ENCODE measurements around the gene PDCD1. TPM values are rescaled to one million over a fixed set of nuclear protein-coding genes. Genes with fewer than 3 reads are reported as not detected.

The PDCD1 gene
- total and polyA plus RNA-seq, 10 of the 15 experiments (the other 5 are each of a cell fraction or from before 2014, with no cell fraction given), result 0.62 to 6.4 (median 2.9) TPM; not detected in 2

- TF ChIP-seq USF1 (IDR thresholded peaks at IDR 0.05; ENCODE audit: borderline replicate concordance, extremely low read length, insufficient read depth, low read depth, low read length) (peak; percentile 58), ZNF622 (IDR thresholded peaks at IDR 0.05) (no peak), BMI1 (IDR thresholded peaks at IDR 0.05; ENCODE audit: borderline replicate concordance) (no peak), PKNOX1 (IDR thresholded peaks at IDR 0.05) (peak; percentile 94), SMAD5 (IDR thresholded peaks at IDR 0.05; ENCODE audit: low read depth) (no peak), STAT3 (IDR thresholded peaks at IDR 0.05; ENCODE audit: low read depth, low read length) (no peak), PML (IDR thresholded peaks at IDR 0.05; ENCODE audit: low read length) (no peak), E2F4 (IDR thresholded peaks at IDR 0.05; ENCODE audit: low read depth, low read length) (no peak), SPI1 (IDR thresholded peaks at IDR 0.05; ENCODE audit: borderline replicate concordance, insufficient read depth, low read depth, low read length) (peak; percentile 49; the same call in 1 of the 2 replicates), LARP7 (IDR thresholded peaks at IDR 0.05) (peak; percentile 56; the same call in 1 of the 2 replicates), NRF1 (conservative IDR thresholded peaks at IDR 0.05; ENCODE audit: low read depth, low read length) (no peak), ZNF687 (IDR thresholded peaks at IDR 0.05) (no peak)
- TF ChIP-seq, protein P1, sequence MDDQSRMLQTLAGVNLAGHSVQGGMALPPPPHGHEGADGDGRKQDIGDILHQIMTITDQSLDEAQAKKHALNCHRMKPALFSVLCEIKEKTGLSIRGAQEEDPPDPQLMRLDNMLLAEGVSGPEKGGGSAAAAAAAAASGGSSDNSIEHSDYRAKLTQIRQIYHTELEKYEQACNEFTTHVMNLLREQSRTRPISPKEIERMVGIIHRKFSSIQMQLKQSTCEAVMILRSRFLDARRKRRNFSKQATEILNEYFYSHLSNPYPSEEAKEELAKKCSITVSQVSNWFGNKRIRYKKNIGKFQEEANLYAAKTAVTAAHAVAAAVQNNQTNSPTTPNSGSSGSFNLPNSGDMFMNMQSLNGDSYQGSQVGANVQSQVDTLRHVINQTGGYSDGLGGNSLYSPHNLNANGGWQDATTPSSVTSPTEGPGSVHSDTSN (IDR thresholded peaks at IDR 0.05; ENCODE audit: insufficient replicate concordance, low read depth, low read length), result peak; percentile 88
- TF ChIP-seq, protein P2, sequence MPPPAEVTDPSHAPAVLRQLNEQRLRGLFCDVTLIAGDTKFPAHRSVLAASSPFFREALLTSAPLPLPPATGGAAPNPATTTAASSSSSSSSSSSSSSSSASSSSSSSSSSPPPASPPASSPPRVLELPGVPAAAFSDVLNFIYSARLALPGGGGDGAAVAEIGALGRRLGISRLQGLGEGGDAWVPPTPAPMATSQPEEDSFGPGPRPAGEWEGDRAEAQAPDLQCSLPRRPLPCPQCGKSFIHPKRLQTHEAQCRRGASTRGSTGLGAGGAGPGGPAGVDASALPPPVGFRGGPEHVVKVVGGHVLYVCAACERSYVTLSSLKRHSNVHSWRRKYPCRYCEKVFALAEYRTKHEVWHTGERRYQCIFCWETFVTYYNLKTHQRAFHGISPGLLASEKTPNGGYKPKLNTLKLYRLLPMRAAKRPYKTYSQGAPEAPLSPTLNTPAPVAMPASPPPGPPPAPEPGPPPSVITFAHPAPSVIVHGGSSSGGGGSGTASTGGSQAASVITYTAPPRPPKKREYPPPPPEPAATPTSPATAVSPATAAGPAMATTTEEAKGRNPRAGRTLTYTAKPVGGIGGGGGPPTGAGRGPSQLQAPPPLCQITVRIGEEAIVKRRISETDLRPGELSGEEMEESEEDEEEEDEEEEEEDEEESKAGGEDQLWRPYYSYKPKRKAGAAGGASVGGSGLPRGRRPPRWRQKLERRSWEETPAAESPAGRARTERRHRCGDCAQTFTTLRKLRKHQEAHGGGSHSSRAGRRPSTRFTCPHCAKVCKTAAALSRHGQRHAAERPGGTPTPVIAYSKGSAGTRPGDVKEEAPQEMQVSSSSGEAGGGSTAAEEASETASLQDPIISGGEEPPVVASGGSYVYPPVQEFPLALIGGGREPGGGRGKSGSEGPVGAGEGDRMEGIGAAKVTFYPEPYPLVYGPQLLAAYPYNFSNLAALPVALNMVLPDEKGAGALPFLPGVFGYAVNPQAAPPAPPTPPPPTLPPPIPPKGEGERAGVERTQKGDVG (CRISPR knock-in tag; IDR thresholded peaks at IDR 0.05), result no peak
- TF ChIP-seq, protein P3, sequence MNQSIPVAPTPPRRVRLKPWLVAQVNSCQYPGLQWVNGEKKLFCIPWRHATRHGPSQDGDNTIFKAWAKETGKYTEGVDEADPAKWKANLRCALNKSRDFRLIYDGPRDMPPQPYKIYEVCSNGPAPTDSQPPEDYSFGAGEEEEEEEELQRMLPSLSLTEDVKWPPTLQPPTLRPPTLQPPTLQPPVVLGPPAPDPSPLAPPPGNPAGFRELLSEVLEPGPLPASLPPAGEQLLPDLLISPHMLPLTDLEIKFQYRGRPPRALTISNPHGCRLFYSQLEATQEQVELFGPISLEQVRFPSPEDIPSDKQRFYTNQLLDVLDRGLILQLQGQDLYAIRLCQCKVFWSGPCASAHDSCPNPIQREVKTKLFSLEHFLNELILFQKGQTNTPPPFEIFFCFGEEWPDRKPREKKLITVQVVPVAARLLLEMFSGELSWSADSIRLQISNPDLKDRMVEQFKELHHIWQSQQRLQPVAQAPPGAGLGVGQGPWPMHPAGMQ (IDR thresholded peaks at IDR 0.05; ENCODE audit: borderline replicate concordance), result no peak
Observed at GRCh38 chr2:241858206-241859016, at the start of gene PDCD1 (continued).
